ENCODE results near the gene SLC27A2.

GRCh38 chr15:50150349-50150748, 31.6 kb upstream of the SLC27A2 start:
- TF ChIP-seq POLR2A (IDR thresholded peaks at IDR 0.05; ENCODE audit: low read depth, low read length) (no peak), POLR2AphosphoS5 (IDR thresholded peaks at IDR 0.05; ENCODE audit: low read depth, low read length) (no peak), TAF1 (IDR thresholded peaks at IDR 0.05; ENCODE audit: low read depth, low read length) (no peak), PAX5 (IDR thresholded peaks at IDR 0.05; ENCODE audit: insufficient read depth, low read length, severe bottlenecking) (no peak), POU2F2 (IDR thresholded peaks at IDR 0.05; ENCODE audit: low read depth, low read length) (no peak)
